Colonic mucosa (tissue), 4 donors: ENCODE results near the gene SOHLH1. TPM values are rescaled to one million over a fixed set of nuclear protein-coding genes. Genes with fewer than 3 reads are reported as not detected.

Experiments
- DNase-seq: peaks from one replicate; pipeline ENCODE4 v3.0.0-alpha.2; 2020
- H3K27ac ChIP-seq: fragments of 200-600 bp; one replicate; pipeline ENCODE4 v1.8.0; 2021
- H3K27me3 ChIP-seq: fragments of 200-600 bp; one replicate; pipeline ENCODE4 v1.8.0; 2021
- H3K36me3 ChIP-seq: fragments of 200-600 bp; one replicate; pipeline ENCODE4 v1.8.0; 2021
- H3K4me1 ChIP-seq: fragments of 200-600 bp; one replicate; pipeline ENCODE4 v1.8.0; 2021; ENCODE audit warnings: mild to moderate bottlenecking
- H3K4me3 ChIP-seq: fragments of 200-600 bp; one replicate; pipeline ENCODE4 v1.8.0; 2021
- H3K9ac ChIP-seq, 2 donors: one replicate each; pipeline ENCODE4 v1.7.0; 2013; ENCODE audit warnings: control low read depth in 2 of 2, low read depth in 2 of 2, low read length in 2 of 2
- H3K9me3 ChIP-seq: fragments of 200-600 bp; one replicate; pipeline ENCODE4 v1.8.0; 2021
- intact Hi-C: fragments of 100-400 bp; cut with DNase I; formaldehyde crosslinking; loops from one replicate; pipeline ENCODE4 v1.14.1; 2022
- total RNA-seq, 2 donors: library from RNA; stranded (reverse); fragmentation: NEBNext Ultra II Directional in 1 of 2; extraction: Animal tissue kit (Norgen Biotek cat#: 25700) in 1 of 2; gene quantifications; one replicate each; pipeline ENCODE4 v1.2.1, GENCODE V29; 2021
- TF ChIP-seq, protein P1 (sequence below): fragments of 200-600 bp; IDR thresholded peaks from one replicate; pipeline ENCODE4 v1.8.0; 2022; ENCODE audit warnings: antibody characterized with exemption, mild to moderate bottlenecking
- donor health status: healthy.
- donor health status: DM: no; HTN: no; CAD: no.
- donor health status: DM: no; HTN: no; CAD: no.

SOHLH1 gene
- total RNA-seq, 2 donors from 2014 or later = not detected

DNA sequence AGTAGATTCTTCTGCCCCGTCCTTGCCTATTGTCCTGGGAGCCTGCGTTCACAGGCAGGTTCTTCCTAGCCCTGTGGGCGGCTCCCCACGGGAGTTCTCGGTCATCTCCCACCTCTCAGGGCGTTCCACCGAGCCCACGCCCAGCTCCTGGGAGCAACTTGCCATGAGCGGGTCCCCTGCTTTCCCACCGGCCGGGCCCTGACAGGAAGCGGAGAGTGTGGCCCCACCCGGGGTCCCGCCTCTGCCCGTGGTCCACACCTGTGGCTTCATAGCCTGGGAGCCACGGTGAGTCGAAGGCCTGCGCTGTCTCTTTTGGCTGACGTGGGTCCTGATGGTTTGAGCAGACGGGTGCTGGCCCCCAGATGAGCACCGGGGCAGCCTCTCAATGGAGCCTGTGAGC, 45.9 kb upstream of the SOHLH1 start:
- intact Hi-C loops = no loop called here
- Histone ChIP-seq H3K9ac (no peak overlapping the region), H3K36me3 (no peaks in the 10 kb centered on the region), H3K4me1 (no peaks in the 10 kb centered on the region), H3K27me3 (no peaks in the 10 kb centered on the region), H3K9me3 (no peaks in the 10 kb centered on the region), H3K4me3 (no peak overlapping the region), H3K27ac (no peak overlapping the region)
- DNase-seq = no peak
- TF ChIP-seq, protein P1, sequence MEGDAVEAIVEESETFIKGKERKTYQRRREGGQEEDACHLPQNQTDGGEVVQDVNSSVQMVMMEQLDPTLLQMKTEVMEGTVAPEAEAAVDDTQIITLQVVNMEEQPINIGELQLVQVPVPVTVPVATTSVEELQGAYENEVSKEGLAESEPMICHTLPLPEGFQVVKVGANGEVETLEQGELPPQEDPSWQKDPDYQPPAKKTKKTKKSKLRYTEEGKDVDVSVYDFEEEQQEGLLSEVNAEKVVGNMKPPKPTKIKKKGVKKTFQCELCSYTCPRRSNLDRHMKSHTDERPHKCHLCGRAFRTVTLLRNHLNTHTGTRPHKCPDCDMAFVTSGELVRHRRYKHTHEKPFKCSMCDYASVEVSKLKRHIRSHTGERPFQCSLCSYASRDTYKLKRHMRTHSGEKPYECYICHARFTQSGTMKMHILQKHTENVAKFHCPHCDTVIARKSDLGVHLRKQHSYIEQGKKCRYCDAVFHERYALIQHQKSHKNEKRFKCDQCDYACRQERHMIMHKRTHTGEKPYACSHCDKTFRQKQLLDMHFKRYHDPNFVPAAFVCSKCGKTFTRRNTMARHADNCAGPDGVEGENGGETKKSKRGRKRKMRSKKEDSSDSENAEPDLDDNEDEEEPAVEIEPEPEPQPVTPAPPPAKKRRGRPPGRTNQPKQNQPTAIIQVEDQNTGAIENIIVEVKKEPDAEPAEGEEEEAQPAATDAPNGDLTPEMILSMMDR = no peak

GRCh38 chr9:135744333-135745070, 45.2 kb upstream of the SOHLH1 start:
- H3K9ac ChIP-seq = no peak overlapping the region
- H3K9me3 ChIP-seq = no peaks in the 10 kb centered on the region
- TF ChIP-seq, protein P1 = no peak
- intact Hi-C loops = no loop called here
- no peaks in the 10 kb centered on the region for H3K36me3 ChIP-seq
- H3K27ac ChIP-seq = no peak overlapping the region
- no peak overlapping the region for H3K4me3 ChIP-seq
- no peaks in the 10 kb centered on the region for H3K4me1 ChIP-seq
- no peaks in the 10 kb centered on the region for H3K27me3 ChIP-seq
- DNase-seq = no peak

DNA sequence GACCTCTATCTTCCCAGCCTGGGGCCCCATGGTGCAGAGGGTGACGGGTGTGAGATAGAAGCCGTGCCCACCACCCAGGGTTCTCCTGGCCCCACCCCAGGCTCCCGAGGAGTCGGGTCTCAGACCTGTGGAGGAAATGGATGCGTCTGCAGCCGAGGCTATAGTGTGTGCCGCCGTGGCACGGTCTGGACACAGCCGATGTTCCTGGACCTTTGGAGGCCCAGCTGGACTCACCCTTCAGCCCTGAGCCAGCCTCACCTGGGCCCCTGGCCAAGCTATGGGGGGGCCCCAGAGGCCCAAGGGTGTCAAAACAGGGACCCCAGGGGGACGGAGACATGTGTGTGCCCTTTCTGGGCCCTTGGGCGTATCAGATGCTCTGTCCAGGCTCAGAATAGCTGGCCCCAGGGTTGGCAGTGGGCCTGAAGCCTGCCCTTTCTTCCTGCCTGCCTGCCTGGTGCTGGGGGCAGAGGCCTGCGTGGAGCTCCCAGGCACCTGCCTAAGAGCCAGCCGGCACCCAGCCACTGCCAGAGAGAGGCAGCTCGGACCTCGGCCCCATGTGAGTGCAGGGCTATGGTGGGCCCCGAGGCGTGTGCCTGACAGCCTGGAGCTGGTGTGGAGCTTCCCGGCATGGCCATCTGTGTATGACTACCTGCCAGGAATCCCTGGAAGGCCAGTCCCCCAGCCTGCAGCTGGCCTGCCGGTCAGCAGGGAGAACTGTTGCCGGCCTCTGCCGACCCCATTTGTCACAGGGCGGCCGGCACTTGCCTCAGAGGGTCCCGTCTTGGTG, 44.5 kb upstream of the SOHLH1 start:
- DNase-seq = no peak
- TF ChIP-seq, protein P1 = no peak

GRCh38 chr9:135743021-135743420, 43.7 kb upstream of the SOHLH1 start:
- Histone ChIP-seq H3K27ac (no peak overlapping the region), H3K4me1 (no peaks in the 10 kb centered on the region), H3K27me3 (no peaks in the 10 kb centered on the region), H3K9ac (no peak overlapping the region), H3K36me3 (no peaks in the 10 kb centered on the region), H3K9me3 (no peaks in the 10 kb centered on the region), H3K4me3 (no peak overlapping the region)
- DNase-seq = no peak
- TF ChIP-seq, protein P1 = no peak
- intact Hi-C loops = no loop called here

More for the DNA sequence above, 44.5 kb upstream of the SOHLH1 start:
- Histone ChIP-seq H3K9ac (no peak overlapping the region), H3K9me3 (no peaks in the 10 kb centered on the region), H3K36me3 (no peaks in the 10 kb centered on the region), H3K4me1 (no peaks in the 10 kb centered on the region), H3K4me3 (no peak overlapping the region), H3K27me3 (no peaks in the 10 kb centered on the region), H3K27ac (no peak overlapping the region)
- intact Hi-C loops = no loop called here

GRCh38 chr9:135741276-135742219, 42.3 kb upstream of the SOHLH1 start:
- intact Hi-C loops = no loop called here
- Histone ChIP-seq H3K36me3 (no peaks in the 10 kb centered on the region), H3K4me1 (no peaks in the 10 kb centered on the region), H3K27me3 (peaks cover 4% of the 10 kb centered on the region), H3K27ac (no peak overlapping the region), H3K9ac (no peak overlapping the region), H3K4me3 (no peak overlapping the region), H3K9me3 (no peaks in the 10 kb centered on the region)
- no peak for DNase-seq
- TF ChIP-seq, protein P1 = no peak
